GM12878 (cell line): ENCODE measurements around the gene CCDC127. TPM values are rescaled to one million over a fixed set of nuclear protein-coding genes. Genes with fewer than 3 reads are reported as not detected.

Experiments
- ATAC-seq: fragments of 200-7000 bp; cut with Tn5 transposase; 3 replicates; pipeline ENCODE4 v1.9.1; 2020; ENCODE audit warnings: mild to moderate bottlenecking, moderate library complexity
- BruUV-seq: library from RNA; stranded (reverse); fragments of 400-500 nt; replicated peaks from 2 replicates; lab custom pipeline; 2021; lab: Mats Ljungman, UMichigan
- CTCF ChIA-PET: fragments of 300-600 bp; sonication (Branson Sonifier 250); formaldehyde crosslinking; extraction: SDS; loops from one replicate; lab custom pipeline; 2021; ENCODE audit warnings: inconsistent platforms; lab: Yijun Ruan, JAX
- POLR2A ChIA-PET: fragments of 350-600 bp; formaldehyde crosslinking; extraction: SDS; loops from one replicate; lab custom pipeline; 2021; ENCODE audit warnings: inconsistent platforms; lab: Charles Lee
- RAD21 ChIA-PET: fragments of 300-600 bp; sonication (Branson Sonifier 250); formaldehyde crosslinking; loops from one replicate; lab custom pipeline; 2023; ENCODE audit warnings: antibody characterized with exemption; ENCODE audit not compliant: unreplicated experiment; lab: Charles Lee
- SMC1A ChIA-PET: fragments of 300-600 bp; sonication (Branson Sonifier 250); formaldehyde crosslinking; loops from one replicate; lab custom pipeline; 2023; ENCODE audit not compliant: unreplicated experiment, uncharacterized antibody; lab: Charles Lee
- DNase-seq: peaks from one replicate; pipeline ENCODE4 v3.0.0-alpha.2; 2011; ENCODE audit warnings: low read depth, low spot score
- FAIRE-seq: peaks from 3 replicates; lab custom pipeline; 2011; peaks lifted over from hg19 to GRCh38; lab: Jason Lieb, UNC
- H2AFZ ChIP-seq: 2 replicates; pipeline ENCODE4 v1.6.0; 2011; ENCODE audit warnings: low read depth, low read length, control low read depth; ENCODE audit not compliant: control insufficient read depth
- H3K27ac ChIP-seq: 2 replicates; pipeline ENCODE4 v1.5.1; 2011; ENCODE audit warnings: control low read depth; ENCODE audit not compliant: control insufficient read depth, insufficient read depth
- H3K27me3 ChIP-seq, 2 experiments: replicated peaks in 1 of 2; 2 replicates each; pipeline versions ENCODE4 v1.6.0 to v1.6.1; 2011; ENCODE audit warnings: low read length in 1 of 2; ENCODE audit not compliant: control insufficient read depth in 2 of 2, insufficient read depth in 2 of 2
- H3K36me3 ChIP-seq, 2 experiments: 2 replicates each; pipeline ENCODE4 v1.5.1; 2011; ENCODE audit warnings: low read length in 1 of 2; ENCODE audit not compliant: control insufficient read depth in 2 of 2, insufficient read depth in 2 of 2
- H3K4me1 ChIP-seq: 2 replicates; pipeline ENCODE4 v1.6.1; 2011; ENCODE audit warnings: mild to moderate bottlenecking, low read length, moderate library complexity, mixed read lengths; ENCODE audit not compliant: control insufficient read depth, insufficient read depth
- H3K4me2 ChIP-seq: 2 replicates; pipeline ENCODE4 v1.6.0; 2011; ENCODE audit warnings: control low read depth; ENCODE audit not compliant: control insufficient read depth, insufficient read depth
- H3K4me3 ChIP-seq: fragments of 200-600 bp; sonication (generic); 2 replicates; pipeline ENCODE4 v1.5.1; 2016
- H3K79me2 ChIP-seq: 2 replicates; pipeline ENCODE4 v1.6.0; 2011; ENCODE audit warnings: low read length; ENCODE audit not compliant: control insufficient read depth, insufficient read depth
- H3K9ac ChIP-seq: 2 replicates; pipeline ENCODE4 v1.8.0; 2011; ENCODE audit warnings: low read length, control low read depth, mixed read lengths; ENCODE audit not compliant: control insufficient read depth, insufficient read depth
- H3K9me3 ChIP-seq: replicated peaks from 3 replicates; pipeline ENCODE4 v1.5.1; 2011; ENCODE audit warnings: mild to moderate bottlenecking, low read length; ENCODE audit not compliant: control insufficient read depth, insufficient read depth
- H4K20me1 ChIP-seq: 2 replicates; pipeline ENCODE4 v1.6.0; 2011; ENCODE audit not compliant: control insufficient read depth, insufficient read depth
- BRCA1 ChIP-seq: IDR thresholded peaks from 2 replicates; pipeline ENCODE4 v1.6.1; 2011; ENCODE audit warnings: low read depth, low read length, improper control_type of control experiment
- CHD2 ChIP-seq: IDR thresholded peaks from 2 replicates; pipeline ENCODE4 v1.6.1; 2011; ENCODE audit warnings: low read depth, low read length, improper control_type of control experiment, borderline replicate concordance
- LARP7 ChIP-seq: fragments of 450-650 bp; IDR thresholded peaks from 2 replicates; pipeline ENCODE4 v1.6.1; 2017; ENCODE audit warnings: mild to moderate bottlenecking
- MEF2B ChIP-seq: fragments of 450-650 bp; IDR thresholded peaks from 2 replicates; pipeline ENCODE4 v1.6.1; 2018; ENCODE audit warnings: mild to moderate bottlenecking, moderate library complexity; ENCODE audit not compliant: partially characterized antibody, poor library complexity, severe bottlenecking
- RAD51 ChIP-seq: fragments of 450-650 bp; IDR thresholded peaks from 2 replicates; pipeline ENCODE4 v1.6.1; 2016; ENCODE audit warnings: moderate library complexity, mild to moderate bottlenecking, inconsistent platforms
- SPI1 ChIP-seq: IDR thresholded peaks from 2 replicates; pipeline ENCODE4 v1.6.1; 2011; ENCODE audit warnings: low read depth, mild to moderate bottlenecking, low read length, moderate library complexity, borderline replicate concordance; ENCODE audit not compliant: insufficient read depth
- SUZ12 ChIP-seq: fragments of 200-600 bp; sonication (generic); IDR thresholded peaks from one replicate; pipeline ENCODE4 v1.6.1; 2018; ENCODE audit warnings: antibody characterized with exemption, mild to moderate bottlenecking; ENCODE audit not compliant: unreplicated experiment
- TBL1XR1 ChIP-seq: IDR thresholded peaks from 2 replicates; pipeline ENCODE4 v1.6.1; 2012; ENCODE audit warnings: low read depth, low read length, improper control_type of control experiment
- YY1 ChIP-seq: IDR thresholded peaks from 2 replicates; pipeline ENCODE4 v1.6.1; 2011; ENCODE audit warnings: low read depth, mild to moderate bottlenecking, low read length
- ZNF592 ChIP-seq: fragments of 450-650 bp; IDR thresholded peaks from 2 replicates; pipeline ENCODE4 v1.6.1; 2017; ENCODE audit warnings: mild to moderate bottlenecking, moderate library complexity
- WGBS: methylation state at CpG from one replicate; pipeline ENCODE4 v1.1.6; 2016; ENCODE audit warnings: low lambda C conversion rate; ENCODE audit not compliant: insufficient replicate concordance, insufficient coverage; ENCODE audit errors: missing lambda C conversion rate; 5-methylcytosine and 5-hydroxymethylcytosine counted together
- in situ Hi-C: fragments of 300-500 bp; cut with MboI; formaldehyde crosslinking; loops from 9 replicates; pipeline ENCODE4 v1.14.3; 2018; ENCODE audit warnings: mixed read lengths
- intact Hi-C: fragments of 100-400 bp; cut with micrococcal nuclease; formaldehyde crosslinking; loops from one replicate; pipeline ENCODE4 v1.14.2; 2022; ENCODE audit not compliant: unreplicated experiment
- polyA plus RNA-seq, 11 experiments: library from polyadenylated mRNA; depleted of rRNA in 4 of 11; unstranded in 6 of 11; stranded (reverse) in 5 of 11; fragments of >200 nt; fragmentation: Nextera tagmentation in 4 of 11; fragmentation: Illumina TruSeq in 1 of 11; extraction: Ambion mirVana in 4 of 11; extraction: Trizol in 1 of 11; gene quantifications; 1 replicate in 1 of 11; 2 replicates in 10 of 11; pipeline versions ENCODE4 v1.2.1 to v1.2.3, GENCODE V29; 2011 to 2016; ENCODE audit warnings: inconsistent platforms in 2 of 11, missing spikeins in 2 of 11, low read depth in 1 of 11
- total RNA-seq, 4 experiments: library from RNA; depleted of rRNA in 3 of 4; stranded (reverse); fragments of >200 nt in 3 of 4; fragmentation: Illumina TruSeq in 1 of 4; extraction: Trizol in 1 of 4; gene quantifications; 2 replicates each; pipeline versions ENCODE4 v1.2.1 to v1.2.3, GENCODE V29; 2013 to 2021

The CCDC127 gene
- total and polyA plus RNA-seq, 10 of the 15 experiments (the other 5 are each of a cell fraction or from before 2014, with no cell fraction given): 1.9 to 6.9 (median 2.9) TPM

GRCh38 chr5:181160-181559 is 36.8 kb downstream of the CCDC127 start:
- in situ Hi-C loops: no loop called here
- H3K27ac ChIP-seq: no peak overlapping the region
- POLR2A ChIA-PET: no interaction called here

More at GRCh38 chr5:181160-181559, 36.8 kb downstream of the CCDC127 start:
- Histone ChIP-seq H3K4me2 (no peak overlapping the region), H3K9ac (no peak overlapping the region), H3K9me3 (no peaks in the 10 kb centered on the region), H3K4me1 (no peaks in the 10 kb centered on the region), H2AFZ (no peak overlapping the region), H3K79me2 (no peaks in the 10 kb centered on the region), H3K27me3 (no peaks in the 10 kb centered on the region; a peak in 2 of 4 replicates), H3K36me3 (no peaks in the 10 kb centered on the region), H4K20me1 (no peaks in the 10 kb centered on the region), H3K4me3 (no peak overlapping the region)
- ChIA-PET SMC1A (interaction anchor here (0.6 kb wide), 1 partner anchor 41 kb away, joined by 4 read pairs; no protein-coding TSS in a partner anchor), CTCF (no interaction called here), RAD21 (no interaction called here)
- intact Hi-C loops: no loop called here
- 16% methylated on average over 9 of the region's 9 CpGs for WGBS
- no peak for ATAC-seq
- BruUV-seq: no TSS peak
- TF ChIP-seq SPI1 (no peak), SUZ12 (no peak), LARP7 (no peak), RAD51 (no peak), CHD2 (no peak), TBL1XR1 (no peak), BRCA1 (no peak), MEF2B (no peak), YY1 (no peak), ZNF592 (no peak)
- DNase-seq: no peak
- FAIRE-seq: no peak
